C1 segment of cervical spinal cord (tissue), 14 donors: Measurements from ENCODE around the gene TGIF2LY.
"Not testable (repeated sequence)": the region's sequence is repeated elsewhere in the genome, so short reads cannot be mapped to it uniquely, and the experiment has no call there.

Source experiments
- DNase-seq, 14 donors: peaks; one replicate each; lab custom pipeline; 2025; lab: John Stamatoyannopoulos, UW

The TGIF2LY gene

DNA sequence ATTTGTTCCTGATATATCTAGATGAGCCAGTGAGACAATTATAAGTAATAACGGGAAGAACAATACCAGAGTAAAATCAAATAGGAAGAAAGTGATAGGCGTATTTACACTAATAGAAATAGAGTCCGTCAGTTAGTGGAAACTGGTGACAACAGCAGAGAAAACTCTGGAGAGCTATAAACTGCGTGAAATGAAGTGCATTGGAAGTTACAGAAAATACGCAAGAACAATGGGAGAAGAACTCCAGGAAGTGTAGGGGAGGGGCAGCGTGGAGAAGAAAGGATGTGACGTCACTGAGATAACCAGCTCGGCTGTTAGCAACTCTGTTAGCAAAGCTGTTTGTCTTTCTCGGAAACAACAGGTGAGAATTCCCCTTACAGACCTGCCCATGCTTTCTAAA lies at the start of gene TGIF2LY:
Gene TGIF2LY, plus strand, starts transcription at position 301 of the 400 bp plus-strand sequence. CDS start 178 bp downstream, outside the sequence.
- DNase-seq: not testable (repeated sequence)
